Osteocyte (in vitro differentiated cells): Measurements from ENCODE around the gene TMEM9B. TPM values are rescaled to one million over a fixed set of nuclear protein-coding genes. Genes with fewer than 3 reads are reported as not detected.

Experiments used
- DNase-seq: peaks from one replicate; pipeline ENCODE4 v3.0.0; 2021; ENCODE audit warnings: mixed read lengths; ENCODE audit not compliant: unreplicated experiment; ENCODE audit errors: extremely low spot score
- H3K27ac Mint-ChIP-seq: one replicate; pipeline ENCODE4 v1.8.0; 2021; ENCODE audit warnings: mild to moderate bottlenecking, mixed read lengths; ENCODE audit not compliant: unreplicated experiment
- H3K27me3 Mint-ChIP-seq: one replicate; pipeline ENCODE4 v1.8.0; 2021; ENCODE audit warnings: mixed read lengths; ENCODE audit not compliant: unreplicated experiment
- H3K36me3 Mint-ChIP-seq: one replicate; pipeline ENCODE4 v1.8.0; 2021; ENCODE audit warnings: mixed read lengths; ENCODE audit not compliant: unreplicated experiment
- H3K4me1 Mint-ChIP-seq: one replicate; pipeline ENCODE4 v1.8.0; 2021; ENCODE audit warnings: mixed read lengths; ENCODE audit not compliant: unreplicated experiment
- H3K4me3 Mint-ChIP-seq: one replicate; pipeline ENCODE4 v1.8.0; 2021; ENCODE audit warnings: mild to moderate bottlenecking, moderate library complexity, mixed read lengths; ENCODE audit not compliant: unreplicated experiment
- H3K9me3 Mint-ChIP-seq: one replicate; pipeline ENCODE4 v1.8.0; 2021; ENCODE audit warnings: mixed read lengths; ENCODE audit not compliant: unreplicated experiment
- CTCF ChIP-seq: fragments of 200-600 bp; sonication (generic); IDR thresholded peaks from 2 replicates; pipeline ENCODE4 v1.5.0; 2021; ENCODE audit warnings: antibody characterized with exemption, mild to moderate bottlenecking, moderate library complexity
- total RNA-seq: library from RNA; stranded (reverse); gene quantifications from 2 replicates; pipeline ENCODE4 v1.2.1, GENCODE V29; 2021

Gene TMEM9B
- total RNA-seq, 1 donor from 2014 or later: 35.9 TPM

DNA sequence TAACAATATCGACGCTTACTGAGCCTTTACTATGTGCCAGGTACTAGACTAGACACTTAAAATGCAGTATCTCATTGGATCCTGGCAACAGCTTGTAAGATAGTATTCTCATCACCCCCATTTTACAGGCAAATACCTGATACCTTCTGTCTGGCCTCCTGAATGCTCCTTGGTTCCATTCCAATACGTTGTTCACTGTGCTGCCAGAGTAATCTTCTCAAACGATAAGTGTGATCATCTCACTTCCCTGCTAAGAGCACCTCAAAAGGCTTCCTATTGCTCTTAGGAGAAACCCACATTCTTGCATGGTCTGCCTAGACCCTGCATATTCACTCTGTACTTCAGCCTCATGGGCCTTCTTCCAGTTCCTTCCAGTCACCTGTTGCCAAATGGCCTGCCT, 40.8 kb upstream of the TMEM9B start:
- H3K4me1 Mint-ChIP-seq: peaks cover 15% of the 10 kb centered on the region
- no peak for TF ChIP-seq CTCF
- H3K27me3 Mint-ChIP-seq: peaks cover 43% of the 10 kb centered on the region
- H3K9me3 Mint-ChIP-seq: peaks cover 3% of the 10 kb centered on the region
- H3K36me3 Mint-ChIP-seq: no peaks in the 10 kb centered on the region
- DNase-seq: no peak
- H3K27ac Mint-ChIP-seq: no peak overlapping the region
- H3K4me3 Mint-ChIP-seq: peak overlapping the region; percentile 42

DNA sequence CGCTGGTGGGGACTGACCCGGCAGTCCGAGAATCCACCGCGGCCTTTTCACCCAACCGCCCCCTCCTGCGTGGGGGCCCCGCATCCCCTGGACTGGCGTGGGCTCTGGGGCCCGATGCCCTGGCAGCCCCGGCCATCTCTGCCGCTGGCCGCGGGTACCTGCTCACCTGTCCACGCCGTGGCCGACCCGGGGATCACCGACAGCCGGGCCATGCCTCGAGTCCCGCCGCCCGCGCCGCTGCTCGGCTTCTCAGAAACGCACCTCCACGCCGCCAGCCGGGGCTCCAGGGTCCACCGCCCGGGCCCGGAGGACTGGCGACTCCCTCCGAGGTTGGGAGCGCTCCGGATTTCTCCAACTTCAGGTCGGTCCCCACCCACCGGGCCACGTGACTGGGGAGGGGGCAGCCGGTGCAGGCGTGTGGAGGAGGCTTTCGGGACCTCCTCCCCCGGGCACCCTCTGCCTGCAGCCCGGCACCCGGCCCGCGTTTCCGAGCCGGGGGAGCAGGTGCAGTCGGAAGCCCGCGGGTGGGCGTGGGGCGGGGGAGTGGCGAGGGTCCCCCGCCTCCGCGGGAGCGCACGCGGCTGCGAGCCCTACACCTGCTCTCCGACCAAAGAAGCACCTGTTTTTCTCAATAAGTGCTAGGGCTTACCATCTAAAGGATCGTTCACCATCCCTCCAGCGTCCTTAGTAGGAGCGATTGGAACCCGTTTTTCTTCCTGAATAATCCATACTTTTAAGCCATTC, 40.1 kb upstream of the TMEM9B start:
- Mint-ChIP-seq H3K4me3 (peak overlapping the region; percentile 42), H3K4me1 (peaks cover 15% of the 10 kb centered on the region), H3K27me3 (peaks cover 41% of the 10 kb centered on the region), H3K36me3 (no peaks in the 10 kb centered on the region), H3K27ac (no peak overlapping the region), H3K9me3 (no peaks in the 10 kb centered on the region)
- no peak for TF ChIP-seq CTCF
- DNase-seq: no peak

- peaks cover 37% of the 10 kb centered on the region for H3K27me3 Mint-ChIP-seq
- TF ChIP-seq CTCF: no peak
- peak within 1 kb of the TSS; percentile 11 for H3K27ac Mint-ChIP-seq
- DNase-seq: peak; percentile 88
- no peaks in the 10 kb centered on the region for H3K9me3 Mint-ChIP-seq
- H3K36me3 Mint-ChIP-seq: no peaks in the 10 kb centered on the region
- peaks cover 15% of the 10 kb centered on the region for H3K4me1 Mint-ChIP-seq
- peak within 1 kb of the TSS; percentile 73 for H3K4me3 Mint-ChIP-seq
Measured at GRCh38 chr11:9003573-9004182, 39.4 kb upstream of the TMEM9B start, which contains the start of gene NRIP3. NRIP3 (minus strand) TSS chr11:9004001; CDS start chr11:9003935, 66 bp downstream.

GRCh38 chr11:9002920-9003572, 38.8 kb upstream of the TMEM9B start:
- Mint-ChIP-seq H3K4me1 (peaks cover 15% of the 10 kb centered on the region), H3K27me3 (peaks cover 33% of the 10 kb centered on the region), H3K9me3 (no peaks in the 10 kb centered on the region), H3K27ac (peak overlapping the region; percentile 11), H3K4me3 (peak overlapping the region; percentile 73), H3K36me3 (no peaks in the 10 kb centered on the region)
- no peak for DNase-seq
- TF ChIP-seq CTCF: no peak

GRCh38 chr11:9001736-9002135, 37.5 kb upstream of the TMEM9B start:
- Mint-ChIP-seq H3K27ac (no peak overlapping the region), H3K36me3 (no peaks in the 10 kb centered on the region)

More at GRCh38 chr11:9001736-9002135, 37.5 kb upstream of the TMEM9B start:
- H3K4me3 Mint-ChIP-seq: no peak overlapping the region
- DNase-seq: no peak
- H3K4me1 Mint-ChIP-seq: peaks cover 15% of the 10 kb centered on the region
- no peaks in the 10 kb centered on the region for H3K9me3 Mint-ChIP-seq
- peaks cover 21% of the 10 kb centered on the region for H3K27me3 Mint-ChIP-seq
- no peak for TF ChIP-seq CTCF
